Sigmoid colon (tissue), 7 donors: Measurements from ENCODE around the gene NNMT. TPM values are rescaled to one million over a fixed set of nuclear protein-coding genes. Genes with fewer than 3 reads are reported as not detected.
A peak's percentile ranks its signal among the peaks of the same experiment; 100 is the strongest.
"Not testable (repeated sequence)": the region's sequence is repeated elsewhere in the genome, so short reads cannot be mapped to it uniquely, and the experiment has no call there.

Experiments used
- DNase-seq: peaks from one replicate; pipeline ENCODE4 v3.0.0-alpha.2; 2019
- H3K27ac ChIP-seq, 4 donors: fragments of 200-600 bp; sonication (generic); one replicate each; pipeline ENCODE4 v1.5.1; 2016 to 2019; ENCODE audit warnings: mild to moderate bottlenecking in 1 of 4
- H3K27me3 ChIP-seq, 3 donors: fragments of 200-600 bp; sonication (generic); one replicate each; pipeline ENCODE4 v1.5.1; 2019; ENCODE audit warnings: mild to moderate bottlenecking in 1 of 3
- H3K36me3 ChIP-seq, 4 donors: fragments of 200-600 bp; sonication (generic); one replicate each; pipeline ENCODE4 v1.5.1; 2016 to 2019
- H3K4me1 ChIP-seq, 4 donors: fragments of 200-600 bp; sonication (generic); one replicate each; pipeline ENCODE4 v1.5.1; 2017 to 2019
- H3K4me3 ChIP-seq, 4 donors: fragments of 200-600 bp; sonication (generic); one replicate each; pipeline ENCODE4 v1.5.1; 2017 to 2019; ENCODE audit warnings: mild to moderate bottlenecking in 2 of 4, moderate library complexity in 1 of 4
- H3K9me3 ChIP-seq, 4 donors: fragments of 200-600 bp in 3 of 4; sonication (generic) in 3 of 4; one replicate each; pipeline versions ENCODE4 v1.5.1 to v1.6.1; 2013 to 2019
- EP300 ChIP-seq, 4 donors: sonication (generic); formaldehyde crosslinking; IDR thresholded peaks; one replicate each; pipeline ENCODE4 v1.6.1; 2017; ENCODE audit warnings: antibody characterized with exemption in 4 of 4
- POLR2A ChIP-seq, 2 donors: fragments of 450-650 bp; IDR thresholded peaks; one replicate each; pipeline ENCODE4 v1.6.1; 2016; ENCODE audit warnings: antibody characterized with exemption in 2 of 2, mild to moderate bottlenecking in 2 of 2, moderate library complexity in 2 of 2
- POLR2AphosphoS5 ChIP-seq, 4 donors: sonication (generic); formaldehyde crosslinking; IDR thresholded peaks; one replicate each; pipeline ENCODE4 v1.6.1; 2017; ENCODE audit warnings: antibody characterized with exemption in 4 of 4
- WGBS, 2 donors: extraction: QIAGEN DNeasy Blood & Tissue Kit; methylation state at CpG; one replicate each; pipeline ENCODE4 v1.1.7; 2013; 5-methylcytosine and 5-hydroxymethylcytosine counted together
- intact Hi-C: fragments of 100-400 bp; cut with DNase I; formaldehyde crosslinking; loops from one replicate; pipeline ENCODE4 v1.15.1; 2023
- polyA plus RNA-seq, 3 donors: library from polyadenylated mRNA; stranded (reverse); fragments of 200-250 nt; gene quantifications; one replicate each; pipeline ENCODE4 v1.2.3, GENCODE V29; 2013
- total RNA-seq, 4 donors: library from RNA; depleted of rRNA; stranded (reverse); fragments of >200 nt; gene quantifications; one replicate each; pipeline ENCODE4 v1.1.0, GENCODE V29; 2016
- TF ChIP-seq, protein P1 (sequence below), 4 experiments: fragments of 450-650 bp in 3 of 4; fragments of 200-600 bp in 1 of 4; IDR thresholded peaks; one replicate each; pipeline ENCODE4 v1.5.1; 2016 to 2019; ENCODE audit warnings: antibody characterized with exemption in 4 of 4, mild to moderate bottlenecking in 3 of 4, moderate library complexity in 2 of 4
- donor health status: healthy with polysubstance abuse.
- donor health status: Bipolar disorder and iron deficiency.
- donor health status: healthy.

NNMT gene
- total and polyA plus RNA-seq, 7 donors = 28.0 to 960 (median 208) TPM

- DNase-seq = peak; percentile 81
- peak overlapping the region in 1 of 4 donors; percentile 14 for H3K4me3 ChIP-seq
- 25 to 29% methylated on average over 18 of the region's 18 CpGs for WGBS, 2 donors
- no peaks in the 10 kb centered on the region for H3K9me3 ChIP-seq
- H3K27me3 ChIP-seq = no peaks in the 10 kb centered on the region
- intact Hi-C loops = loop anchor here (1.0 to 5.0 kb wide), 2 partner anchors 267 to 422 kb away; no protein-coding TSS in a partner anchor
- peaks cover 0 to 10% (median 7%) of the 10 kb centered on the region in 4 donors for H3K4me1 ChIP-seq
- no peaks in the 10 kb centered on the region for H3K36me3 ChIP-seq
- H3K27ac ChIP-seq = peak overlapping the region in 1 of 4 donors; percentile 27
- TF ChIP-seq POLR2AphosphoS5 (IDR thresholded peaks at IDR 0.05) (peak in 1 of 4 donors; percentile 6), EP300 (IDR thresholded peaks at IDR 0.05) (no peak), POLR2A (IDR thresholded peaks at IDR 0.05) (no peak)
- TF ChIP-seq, protein P1, sequence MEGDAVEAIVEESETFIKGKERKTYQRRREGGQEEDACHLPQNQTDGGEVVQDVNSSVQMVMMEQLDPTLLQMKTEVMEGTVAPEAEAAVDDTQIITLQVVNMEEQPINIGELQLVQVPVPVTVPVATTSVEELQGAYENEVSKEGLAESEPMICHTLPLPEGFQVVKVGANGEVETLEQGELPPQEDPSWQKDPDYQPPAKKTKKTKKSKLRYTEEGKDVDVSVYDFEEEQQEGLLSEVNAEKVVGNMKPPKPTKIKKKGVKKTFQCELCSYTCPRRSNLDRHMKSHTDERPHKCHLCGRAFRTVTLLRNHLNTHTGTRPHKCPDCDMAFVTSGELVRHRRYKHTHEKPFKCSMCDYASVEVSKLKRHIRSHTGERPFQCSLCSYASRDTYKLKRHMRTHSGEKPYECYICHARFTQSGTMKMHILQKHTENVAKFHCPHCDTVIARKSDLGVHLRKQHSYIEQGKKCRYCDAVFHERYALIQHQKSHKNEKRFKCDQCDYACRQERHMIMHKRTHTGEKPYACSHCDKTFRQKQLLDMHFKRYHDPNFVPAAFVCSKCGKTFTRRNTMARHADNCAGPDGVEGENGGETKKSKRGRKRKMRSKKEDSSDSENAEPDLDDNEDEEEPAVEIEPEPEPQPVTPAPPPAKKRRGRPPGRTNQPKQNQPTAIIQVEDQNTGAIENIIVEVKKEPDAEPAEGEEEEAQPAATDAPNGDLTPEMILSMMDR (IDR thresholded peaks at IDR 0.05) = peak; percentile 70 to 81 (median 74)
These were observed 44.3 kb downstream of the NNMT start for GRCh38 chr11:114340311-114341131.

DNA sequence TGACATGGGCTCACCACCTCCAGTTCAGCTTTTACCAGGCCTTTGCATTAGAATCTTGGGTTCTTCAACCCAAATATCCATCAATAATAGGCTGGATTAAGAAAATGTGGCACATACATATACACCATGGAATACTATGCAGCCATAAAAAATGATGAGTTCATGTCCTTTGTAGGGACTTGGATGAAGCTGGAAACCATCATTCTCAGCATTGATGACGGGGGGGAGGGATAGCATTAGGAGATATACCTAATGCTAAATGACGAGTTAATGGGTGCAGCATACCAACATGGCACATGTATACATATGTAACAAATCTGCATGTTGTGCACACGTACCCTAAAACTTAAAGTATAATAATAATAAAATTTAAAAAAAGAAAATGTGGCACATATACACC is 45.5 kb downstream of the NNMT start:
- H3K27me3 ChIP-seq, H3K4me1 ChIP-seq, H3K36me3 ChIP-seq, H3K4me3 ChIP-seq, H3K9me3 ChIP-seq, H3K27ac ChIP-seq, DNase-seq: not testable (repeated sequence)
- intact Hi-C loops = loop anchor here (5.0 kb wide), 1 partner anchor 266 kb away; no protein-coding TSS in a partner anchor
- WGBS, 2 donors = 93 to 94% methylated on average over 3 of the region's 3 CpGs

GRCh38 chr11:114342476-114342875 is 46.3 kb downstream of the NNMT start:
- WGBS, 2 donors = 92 to 96% methylated on average over 2 of the region's 2 CpGs
- Histone ChIP-seq H3K27ac (no peak overlapping the region), H3K27me3 (no peaks in the 10 kb centered on the region), H3K4me3 (no peak overlapping the region), H3K36me3 (no peaks in the 10 kb centered on the region), H3K9me3 (no peaks in the 10 kb centered on the region), H3K4me1 (peaks cover 0 to 10% (median 7%) of the 10 kb centered on the region in 4 donors)
- TF ChIP-seq POLR2A (IDR thresholded peaks at IDR 0.05) (no peak), POLR2AphosphoS5 (IDR thresholded peaks at IDR 0.05) (no peak), EP300 (IDR thresholded peaks at IDR 0.05) (no peak)
- TF ChIP-seq, protein P1 (IDR thresholded peaks at IDR 0.05) = no peak
- DNase-seq = no peak
- intact Hi-C loops = loop anchor here (5.0 kb wide), 1 partner anchor 265 kb away; no protein-coding TSS in a partner anchor

GRCh38 chr11:114343020-114343419 is 46.8 kb downstream of the NNMT start:
- peaks cover 0 to 10% (median 7%) of the 10 kb centered on the region in 4 donors for H3K4me1 ChIP-seq
- TF ChIP-seq POLR2A (IDR thresholded peaks at IDR 0.05) (no peak), POLR2AphosphoS5 (IDR thresholded peaks at IDR 0.05) (no peak), EP300 (IDR thresholded peaks at IDR 0.05) (no peak)
- TF ChIP-seq, protein P1 (IDR thresholded peaks at IDR 0.05) = no peak
- intact Hi-C loops = loop anchor here (5.0 kb wide), 1 partner anchor 264 kb away; no protein-coding TSS in a partner anchor
- H3K36me3 ChIP-seq = no peaks in the 10 kb centered on the region
- WGBS, 2 donors = 88 to 92% methylated on average over 6 of the region's 6 CpGs
- H3K4me3 ChIP-seq = no peak overlapping the region
- no peak for DNase-seq
- H3K27me3 ChIP-seq = no peaks in the 10 kb centered on the region
- no peaks in the 10 kb centered on the region for H3K9me3 ChIP-seq
- H3K27ac ChIP-seq = no peak overlapping the region

DNA sequence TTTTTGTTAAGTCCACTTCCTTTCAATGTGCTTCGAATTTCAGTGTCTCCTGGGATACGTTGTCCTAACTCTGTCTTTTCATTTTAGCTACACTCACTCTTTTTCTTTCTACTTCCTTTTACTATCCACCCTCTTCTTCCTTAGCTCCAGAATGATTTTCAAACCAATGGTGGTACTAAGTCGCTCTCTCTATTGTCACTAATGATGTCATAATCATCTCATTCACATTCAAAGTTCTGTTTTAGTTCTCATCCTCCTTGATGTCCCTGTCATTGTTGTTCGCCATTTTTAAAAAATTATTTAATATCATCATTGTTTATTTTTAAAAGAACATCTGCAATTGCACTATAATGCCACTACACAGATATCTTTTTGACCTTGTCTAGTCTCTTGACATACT is 47.3 kb downstream of the NNMT start:
- H3K27me3 ChIP-seq = no peaks in the 10 kb centered on the region
- intact Hi-C loops = loop anchor here (5.0 kb wide), 1 partner anchor 264 kb away; no protein-coding TSS in a partner anchor
- 92% methylated on average over 4 of the region's 4 CpGs for WGBS, 2 donors
- DNase-seq = no peak
- no peak overlapping the region for H3K4me3 ChIP-seq
- no peak overlapping the region for H3K27ac ChIP-seq
- peaks cover 0 to 10% (median 7%) of the 10 kb centered on the region in 4 donors for H3K4me1 ChIP-seq
- no peaks in the 10 kb centered on the region for H3K36me3 ChIP-seq
- H3K9me3 ChIP-seq = no peaks in the 10 kb centered on the region
- TF ChIP-seq, protein P1 (IDR thresholded peaks at IDR 0.05) = no peak
- TF ChIP-seq POLR2A (IDR thresholded peaks at IDR 0.05) (no peak), POLR2AphosphoS5 (IDR thresholded peaks at IDR 0.05) (no peak), EP300 (IDR thresholded peaks at IDR 0.05) (no peak)
